HG03457 (cell line): ENCODE measurements around the gene FANCM.

Source experiments
- ATAC-seq: cut with Tn5 transposase; IDR thresholded peaks from one replicate; pipeline ENCODE4 v1.9.1; 2021; ENCODE audit warnings: moderate number of reproducible peaks; ENCODE audit not compliant: unreplicated experiment

FANCM gene

GRCh38 chr14:45222485-45223262, 86.9 kb downstream of the FANCM start:
- ATAC-seq, result no peak

- ATAC-seq, result no peak
Measured at GRCh38 chr14:45227566-45227965, 91.8 kb downstream of the FANCM start.

DNA sequence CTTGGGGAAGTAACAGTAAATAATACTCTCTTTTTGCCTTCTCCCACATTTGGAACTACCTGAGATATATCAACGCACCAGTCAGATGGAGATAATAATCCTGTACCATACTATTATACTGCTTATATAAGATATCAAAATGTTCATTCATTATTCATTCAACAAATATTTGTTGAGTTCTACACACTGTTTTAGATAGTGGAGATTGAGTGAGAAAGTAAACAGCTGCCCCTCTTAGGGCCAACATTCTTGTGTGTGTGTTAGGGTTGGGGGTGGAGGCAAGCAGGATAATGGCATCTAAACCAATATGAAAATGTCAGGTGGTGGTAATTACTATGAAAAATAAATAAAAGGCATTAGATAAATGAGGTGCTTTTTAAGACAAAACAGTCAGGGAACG, 103.3 kb downstream of the FANCM start:
- ATAC-seq, result no peak

DNA sequence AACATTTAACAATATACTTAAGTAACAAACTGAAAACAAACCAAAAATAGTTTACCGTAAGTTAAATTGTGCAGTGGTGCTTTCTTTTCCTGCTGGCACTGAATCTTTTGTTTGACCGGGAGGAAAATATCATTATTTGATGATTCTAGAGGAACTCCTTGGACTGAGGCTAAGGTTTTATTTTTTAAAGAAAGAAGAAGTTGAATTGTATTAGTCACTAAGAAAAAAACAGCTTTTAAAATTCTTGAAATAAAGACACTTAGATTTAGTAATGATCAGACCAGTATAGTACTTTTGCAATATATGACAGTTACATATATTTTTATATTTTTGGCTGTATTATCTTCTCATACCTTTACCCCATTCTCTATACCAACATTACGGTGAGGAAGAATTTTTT, 107.0 kb downstream of the FANCM start:
- ATAC-seq, result no peak

DNA sequence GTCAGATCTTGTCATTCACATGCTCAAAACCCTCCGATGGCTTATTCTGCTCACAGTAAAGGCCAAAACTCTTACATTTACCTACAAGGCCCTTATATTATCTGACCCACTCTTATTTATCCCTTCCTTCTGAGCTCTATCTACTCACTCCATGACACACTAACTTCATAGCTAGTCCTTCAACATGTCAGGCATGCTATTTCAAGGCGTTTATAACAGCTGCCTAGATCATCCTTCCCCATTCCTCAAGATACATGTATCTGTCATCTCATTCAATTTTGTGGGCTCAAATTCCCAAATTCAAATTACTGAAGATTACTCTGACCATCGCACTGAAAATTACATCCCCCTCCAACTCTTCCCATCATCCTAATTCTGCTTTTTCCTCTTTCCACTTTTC, 110.4 kb downstream of the FANCM start:
- no peak for ATAC-seq

DNA sequence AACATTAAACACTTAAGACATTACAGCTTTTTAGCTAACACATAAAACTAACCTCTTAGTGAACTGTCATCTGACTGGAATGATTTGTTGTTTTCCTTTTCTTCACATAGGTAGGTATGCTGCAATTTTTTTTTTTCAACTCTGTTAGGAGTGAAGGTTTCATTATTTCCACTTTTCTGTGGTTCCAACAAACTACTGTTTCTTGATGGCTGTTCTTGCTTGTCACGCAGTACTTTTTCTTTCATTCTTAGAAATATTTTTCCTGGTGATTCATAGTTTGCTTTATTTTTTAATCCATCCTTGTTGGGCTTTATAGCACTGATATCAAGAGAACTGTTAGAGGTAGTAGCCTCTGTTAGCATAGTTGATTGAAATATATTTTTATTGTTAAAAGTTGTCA, 111.0 kb downstream of the FANCM start:
- no peak for ATAC-seq

- no peak for ATAC-seq
Measured at GRCh38 chr14:45247427-45247826, 111.7 kb downstream of the FANCM start.

- no peak for ATAC-seq
Measured at GRCh38 chr14:45249856-45250575, 114.3 kb downstream of the FANCM start.
